Measurements from ENCODE around the gene HEATR5B.
A peak's percentile ranks its signal among the peaks of the same experiment; 100 is the strongest.

HEATR5B gene

DNA sequence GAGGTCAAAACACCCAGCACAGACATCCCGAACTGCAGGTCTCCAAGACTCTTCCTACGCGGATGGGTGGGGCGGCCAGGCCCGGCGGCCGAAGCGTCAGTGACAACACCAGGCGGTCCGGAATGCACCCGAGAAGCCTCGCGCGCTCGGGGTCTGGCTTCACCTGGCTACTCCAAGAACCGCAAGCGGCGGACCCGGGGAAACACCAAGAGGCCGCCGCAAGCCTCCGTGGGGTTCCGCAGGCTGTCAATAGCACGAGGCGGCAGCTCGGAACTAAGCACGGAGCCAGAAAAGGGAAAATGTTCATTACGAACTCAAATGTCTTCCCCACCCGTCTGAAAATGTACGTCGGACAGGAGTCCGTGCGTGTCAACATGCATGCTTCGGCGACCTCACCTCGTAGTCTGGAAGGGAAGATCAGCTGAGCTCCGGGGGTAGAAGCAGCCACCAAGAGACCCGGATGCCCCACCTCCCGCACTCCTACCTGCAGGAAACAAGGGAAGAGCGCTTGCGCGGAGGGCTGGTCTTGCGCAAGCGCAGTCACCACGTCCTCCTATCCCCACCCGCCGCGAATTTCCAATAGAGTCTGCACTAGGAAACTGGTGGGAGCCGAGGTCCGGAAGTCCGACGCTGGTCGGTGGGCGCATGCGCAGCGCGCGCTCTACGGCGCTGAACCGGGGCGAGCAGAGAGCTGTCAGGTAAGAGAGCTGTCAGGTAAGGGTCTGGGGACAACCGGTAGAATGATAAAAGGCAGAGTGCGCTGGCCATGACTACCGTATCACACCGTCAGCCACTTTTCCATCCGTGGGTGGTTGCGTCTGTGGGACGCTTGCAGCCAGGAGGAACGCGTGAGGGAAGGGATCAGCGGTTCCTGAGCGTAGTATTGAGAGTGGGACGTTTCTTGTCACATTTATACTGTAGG lies at the start of gene HEATR5B, which contains the start of gene GPATCH11:
Gene HEATR5B, minus strand, starts transcription at position 500 of the 922 bp plus-strand sequence. CDS start 958 bp downstream, outside the sequence.
Gene GPATCH11, plus strand, starts transcription at position 646 of the 922 bp plus-strand sequence. CDS start 3,864 bp downstream, outside the sequence.
- DNase-seq (ENCODE audit: low read depth): peak; percentile 88

DNA sequence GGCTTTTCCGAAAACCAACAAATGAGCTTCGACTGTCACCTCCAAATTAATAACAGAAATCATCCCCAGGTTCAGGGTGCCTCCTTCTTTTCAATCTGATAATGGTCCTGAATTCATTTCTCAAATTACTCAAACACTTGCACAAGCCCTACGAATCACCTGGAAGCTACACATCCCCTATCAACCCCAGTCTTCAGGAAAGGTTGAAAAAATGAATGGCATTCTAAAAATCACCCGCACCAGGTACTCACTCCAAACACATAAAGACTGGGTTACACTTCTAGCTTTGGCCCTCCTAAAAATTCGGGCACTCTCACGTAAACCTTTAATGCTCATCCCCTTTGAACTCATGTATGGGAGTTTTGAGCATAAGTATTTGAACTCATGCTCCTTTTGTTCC lies 48.7 kb upstream of the HEATR5B start:
- no peak for DNase-seq (ENCODE audit: low read depth)

DNA sequence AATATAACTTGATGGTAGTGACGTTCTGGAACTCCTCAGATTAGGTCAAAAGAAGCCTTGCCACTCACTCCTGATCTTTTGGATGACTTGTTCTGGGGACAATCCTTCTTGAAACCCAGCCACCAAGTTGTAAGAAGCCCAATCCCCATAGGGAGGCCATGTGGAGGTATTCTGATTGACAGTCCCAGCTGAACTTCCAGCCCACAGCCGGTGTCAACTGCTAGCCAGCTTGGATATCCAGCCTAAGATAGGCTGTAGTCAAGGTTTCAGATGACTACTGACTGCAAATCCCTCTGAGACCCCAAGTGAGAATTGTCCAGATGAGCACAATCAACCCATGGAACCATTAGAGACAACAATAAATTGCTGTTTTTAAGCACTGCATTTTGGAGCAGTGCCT lies 41.2 kb upstream of the HEATR5B start:
- DNase-seq (ENCODE audit: low read depth): no peak

DNA sequence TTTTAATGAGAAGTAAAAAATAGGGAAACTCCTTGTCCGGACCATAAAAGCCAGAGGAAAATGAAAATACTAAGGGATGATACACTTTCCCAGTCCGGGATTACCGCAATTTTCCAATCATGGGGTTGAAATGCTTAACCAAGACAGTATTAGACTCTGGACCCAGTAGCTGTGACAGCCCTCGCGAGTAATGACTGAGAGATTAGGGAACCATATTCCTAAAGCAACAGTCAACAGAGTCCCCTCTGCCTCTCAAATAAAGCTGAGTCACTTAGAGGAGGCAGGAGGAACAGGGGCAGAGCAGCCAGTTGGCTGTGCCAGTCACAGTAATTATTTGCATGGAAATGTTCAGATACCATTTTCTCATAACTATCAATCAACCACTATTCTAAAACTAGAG lies 35.0 kb upstream of the HEATR5B start:
- DNase-seq (ENCODE audit: low read depth): no peak

GRCh38 chr2:37117566-37117965 lies 33.4 kb upstream of the HEATR5B start:
- no peak for DNase-seq (ENCODE audit: low read depth)

GRCh38 chr2:37111958-37112357 lies 27.8 kb upstream of the HEATR5B start:
- DNase-seq (ENCODE audit: low read depth): no peak

- no peak for DNase-seq (ENCODE audit: low read depth)
Measured at GRCh38 chr2:37110306-37111212, 26.4 kb upstream of the HEATR5B start.

- no peak for DNase-seq (ENCODE audit: low read depth)
Measured at GRCh38 chr2:37109523-37109922, 25.4 kb upstream of the HEATR5B start.

- no peak for DNase-seq (ENCODE audit: low read depth)
Measured at GRCh38 chr2:37105150-37105549, 21.0 kb upstream of the HEATR5B start.

GRCh38 chr2:37104178-37104577 lies 20.0 kb upstream of the HEATR5B start:
- DNase-seq (ENCODE audit: low read depth): no peak

DNA sequence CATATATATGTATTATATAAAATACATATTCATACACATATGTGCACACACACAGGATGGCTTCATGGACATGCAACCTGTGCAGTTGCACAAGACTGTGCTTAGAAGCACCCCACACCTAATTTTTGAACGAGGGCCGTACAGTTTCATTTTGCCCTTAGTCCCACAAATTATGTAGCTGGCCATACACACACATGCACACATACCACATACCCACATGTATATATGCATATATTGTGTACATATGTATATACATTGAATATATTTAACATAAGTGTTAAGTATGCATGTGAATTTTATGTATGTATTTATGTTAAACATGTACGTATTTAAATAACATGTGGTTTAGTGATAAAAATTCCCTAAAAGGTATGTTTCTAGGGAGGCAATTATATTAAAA lies 18.4 kb upstream of the HEATR5B start:
- no peak for DNase-seq (ENCODE audit: low read depth)

DNA sequence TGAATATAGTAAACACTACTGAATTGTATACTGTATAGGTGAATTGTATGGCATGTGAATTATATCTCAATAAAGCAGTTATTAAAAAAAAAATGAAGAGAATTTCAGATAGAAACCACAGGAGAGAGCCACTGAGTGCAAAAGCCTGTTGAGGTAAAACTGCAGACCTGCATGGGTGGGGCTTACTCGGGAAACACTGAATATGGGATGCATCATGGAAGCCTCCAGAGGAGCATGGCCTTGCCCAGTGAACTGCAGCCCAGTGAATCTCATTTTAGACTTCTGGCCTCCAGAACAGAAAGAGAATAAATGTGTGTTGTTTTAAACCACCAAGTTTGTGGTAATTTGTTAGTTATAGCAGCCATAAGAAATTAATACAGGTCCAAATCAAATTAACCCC lies 15.9 kb upstream of the HEATR5B start:
- no peak for DNase-seq (ENCODE audit: low read depth)

GRCh38 chr2:37098416-37099118 lies 14.4 kb upstream of the HEATR5B start:
- no peak for DNase-seq (ENCODE audit: low read depth)

DNA sequence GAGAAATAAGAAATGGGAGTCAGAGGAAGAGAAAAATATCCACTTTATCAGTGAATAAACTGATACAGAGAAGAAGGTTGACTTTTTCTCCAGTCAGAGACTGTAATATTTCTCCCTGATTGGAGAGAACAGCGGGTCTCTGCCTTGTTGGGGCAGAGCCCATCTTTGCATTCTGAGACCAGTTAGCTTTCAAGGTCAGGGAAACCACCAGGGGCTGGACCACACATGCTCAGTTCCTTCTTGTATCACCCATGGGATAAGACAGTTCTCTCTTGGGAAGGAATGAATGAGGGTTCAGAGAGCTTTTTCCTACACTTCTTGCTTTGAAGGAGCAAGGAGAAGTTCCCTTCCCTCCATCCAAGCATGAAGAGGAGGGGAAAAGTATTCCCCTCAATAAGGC lies 12.4 kb upstream of the HEATR5B start:
- no peak for DNase-seq (ENCODE audit: low read depth)

DNA sequence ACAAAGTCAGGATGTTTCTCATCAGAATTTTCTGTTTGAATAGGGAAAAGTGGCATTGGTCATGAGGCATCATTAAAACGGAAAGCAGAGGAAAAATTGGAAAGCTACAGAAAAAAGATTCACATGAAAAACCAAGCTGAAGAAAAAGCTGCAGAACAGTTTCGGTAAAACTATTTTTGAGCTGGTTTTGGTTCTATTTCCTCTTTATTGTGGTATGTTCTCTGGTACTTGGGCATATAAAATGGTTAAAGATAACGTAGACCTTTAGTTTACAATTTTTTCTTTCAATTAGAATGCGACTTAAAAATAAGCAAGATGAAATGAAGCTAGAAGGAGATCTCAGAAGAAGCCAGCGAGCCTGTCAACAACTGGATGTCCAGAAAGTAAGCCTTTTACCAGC lies 7.7 kb upstream of the HEATR5B start:
- DNase-seq (ENCODE audit: low read depth): no peak

- no peak for DNase-seq (ENCODE audit: low read depth)
Measured at GRCh38 chr2:37090019-37090477, 5.9 kb upstream of the HEATR5B start.

DNA sequence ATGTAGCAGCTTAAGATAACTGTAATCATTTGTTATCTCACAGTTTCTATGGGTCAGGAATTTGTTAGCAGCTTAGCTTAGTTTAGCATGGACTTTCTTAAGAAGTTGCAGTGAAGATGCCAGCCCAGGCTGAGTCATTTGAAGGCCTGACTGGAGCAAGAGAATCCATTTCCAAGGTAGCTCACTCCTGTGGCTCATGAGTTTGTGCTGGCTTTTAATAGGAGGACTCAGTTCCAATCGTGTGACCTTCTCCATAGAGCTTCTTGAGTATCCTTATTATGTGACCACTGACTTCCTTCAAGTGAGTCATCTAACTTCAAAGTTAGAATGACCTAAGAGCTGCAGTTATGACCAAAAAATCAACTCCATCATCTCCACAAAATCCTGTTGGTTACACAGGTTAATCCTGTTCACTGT lies 1.6 kb upstream of the HEATR5B start:
- peak; percentile 23 for DNase-seq (ENCODE audit: low read depth)

- DNase-seq (ENCODE audit: low read depth): no peak
Measured at GRCh38 chr2:37084797-37085196, 625 bp upstream of the HEATR5B start.

GRCh38 chr2:37080689-37081088 lies 3.5 kb downstream of the HEATR5B start:
- no peak for DNase-seq (ENCODE audit: low read depth)

DNA sequence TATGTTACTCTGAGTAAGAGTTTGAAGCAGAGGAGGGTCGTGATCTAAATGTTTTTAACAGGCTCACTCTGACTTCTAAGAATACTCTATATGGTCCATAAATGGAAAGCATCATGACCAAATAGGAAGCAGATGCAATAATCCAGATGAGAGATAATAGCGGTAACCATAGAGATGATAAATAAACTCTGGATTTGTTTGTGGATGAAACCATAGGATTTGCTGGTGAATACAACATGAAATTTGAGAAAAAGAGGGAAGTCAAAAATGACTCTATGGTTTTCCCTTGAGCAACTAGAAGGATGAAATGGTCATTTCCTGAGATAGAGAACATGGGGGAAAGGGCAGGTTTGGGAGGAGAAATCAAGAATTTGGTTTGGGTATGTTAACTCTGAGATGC lies 3.9 kb downstream of the HEATR5B start:
- no peak for DNase-seq (ENCODE audit: low read depth)

DNA sequence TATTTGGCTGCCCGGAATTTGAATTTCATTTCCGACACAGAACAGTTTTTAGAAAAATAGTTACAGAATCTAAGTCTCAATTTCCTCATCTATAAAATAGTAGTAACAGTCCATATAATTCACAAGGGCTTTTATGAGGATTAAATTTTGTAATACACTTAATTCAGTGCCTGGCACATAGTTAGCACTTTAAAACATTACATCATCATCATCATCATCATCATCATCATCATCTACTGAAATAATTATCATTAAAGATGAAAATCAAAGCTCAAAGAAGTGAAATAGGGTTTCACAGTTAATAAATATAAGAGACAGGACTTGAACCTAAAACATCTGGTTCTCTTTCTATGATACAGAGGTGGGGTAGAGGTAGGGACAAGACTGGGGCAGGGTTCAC lies 13.2 kb downstream of the HEATR5B start:
- DNase-seq (ENCODE audit: low read depth): no peak

- no peak for DNase-seq (ENCODE audit: low read depth)
Measured at GRCh38 chr2:37068686-37069085, 15.5 kb downstream of the HEATR5B start.

Data from HS-27A (cell line).